HG03378 (cell line): ENCODE measurements around the gene CIBAR2.

Experiments
- ATAC-seq: cut with Tn5 transposase; IDR thresholded peaks from one replicate; pipeline ENCODE4 v1.9.1; 2021; ENCODE audit warnings: mild to moderate bottlenecking, moderate library complexity; ENCODE audit not compliant: unreplicated experiment

CIBAR2 gene

DNA sequence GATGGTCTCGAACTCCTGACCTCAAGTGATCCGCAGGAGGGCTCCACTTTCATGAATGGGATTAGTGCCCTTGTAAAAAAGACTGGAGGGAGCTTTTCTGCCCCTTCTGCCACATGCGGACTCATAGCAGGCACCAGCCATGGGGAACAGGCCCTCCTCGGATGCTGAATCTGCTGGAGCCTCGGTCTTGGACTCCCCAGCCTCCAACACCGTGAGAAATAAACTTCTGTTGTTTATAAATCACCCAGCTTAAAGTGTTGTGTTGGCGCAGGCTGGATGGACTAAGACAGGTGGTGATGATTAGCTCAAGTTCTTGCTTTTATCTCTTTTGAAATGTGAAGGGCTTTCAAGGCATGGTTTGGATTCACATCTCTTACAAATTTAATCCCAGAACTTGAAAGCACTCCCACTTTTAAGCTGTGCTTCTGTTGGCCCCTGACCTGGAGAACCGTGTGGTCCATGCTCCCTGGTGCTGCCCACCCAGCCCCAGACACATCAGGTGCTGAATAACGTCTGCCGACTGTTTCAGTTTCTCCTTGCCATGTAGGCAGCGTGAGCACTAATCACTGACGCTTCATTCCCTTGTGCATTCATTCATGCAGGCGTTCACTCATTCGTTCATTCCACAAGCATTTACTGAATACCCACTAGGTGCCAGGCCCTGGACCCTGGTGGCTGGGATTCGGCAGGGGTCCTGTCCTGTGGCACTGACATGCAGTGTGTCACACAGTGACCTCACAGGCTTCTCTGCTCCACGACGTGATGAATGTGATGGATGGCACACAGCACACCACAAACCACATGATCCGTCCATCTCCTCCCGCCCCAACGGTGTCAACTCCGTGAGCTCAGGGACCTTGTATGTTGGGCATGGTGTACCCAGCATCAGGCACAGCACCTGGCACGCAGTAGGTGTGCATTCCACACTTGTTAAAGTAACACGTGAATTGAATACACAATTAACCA is 8.9 kb downstream of the CIBAR2 start:
- ATAC-seq: no peak

DNA sequence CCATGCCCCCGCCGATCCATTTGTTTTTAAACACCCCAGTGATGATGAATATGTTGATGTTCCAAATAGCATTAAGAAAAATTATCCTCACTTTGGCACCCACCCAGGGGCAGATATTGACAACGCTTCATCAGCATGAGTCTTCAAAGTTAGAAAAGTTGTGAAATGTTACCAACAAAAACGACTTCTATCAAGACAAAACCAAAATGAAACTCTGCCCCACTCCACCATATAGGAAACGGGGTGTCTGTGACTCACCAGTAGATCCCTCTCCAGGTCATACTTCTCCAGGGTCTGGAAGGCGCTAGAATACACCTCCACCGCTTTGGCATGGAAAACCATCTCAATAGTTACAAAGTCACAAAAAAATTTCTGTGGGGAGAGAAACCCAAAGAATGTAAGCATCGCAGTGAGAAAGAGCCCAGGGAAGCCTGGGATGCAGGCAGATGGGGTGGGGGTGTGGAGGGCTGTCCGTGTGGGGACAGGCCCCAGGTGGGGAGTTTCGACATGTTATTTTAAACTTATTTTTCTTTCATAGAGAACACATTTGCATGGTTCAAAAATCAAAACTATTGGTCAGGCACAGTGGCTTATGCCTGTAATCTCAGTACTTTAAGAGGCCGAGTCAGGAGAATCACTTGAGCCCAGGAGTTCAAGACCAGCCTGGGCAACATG is 10.2 kb downstream of the CIBAR2 start:
- no peak for ATAC-seq

DNA sequence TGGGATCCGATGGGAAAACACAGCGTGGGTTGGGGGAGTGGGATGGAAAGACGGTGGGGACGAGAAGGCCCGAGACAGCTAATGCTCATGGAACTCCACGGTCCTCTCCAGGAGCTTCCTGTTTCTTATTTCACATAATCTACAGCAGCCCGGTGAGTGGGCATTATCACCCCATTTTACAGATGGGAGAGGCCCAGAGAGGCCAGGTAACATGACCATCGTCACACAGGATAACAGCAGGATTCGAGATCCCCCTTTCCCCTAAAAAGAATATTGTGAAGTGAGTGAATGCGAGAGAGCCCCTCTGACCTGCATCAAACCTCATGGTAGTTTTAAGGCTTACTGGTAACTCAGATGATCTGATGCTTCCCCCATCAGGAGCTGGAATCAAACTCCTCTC is 12.0 kb downstream of the CIBAR2 start:
- no peak for ATAC-seq

DNA sequence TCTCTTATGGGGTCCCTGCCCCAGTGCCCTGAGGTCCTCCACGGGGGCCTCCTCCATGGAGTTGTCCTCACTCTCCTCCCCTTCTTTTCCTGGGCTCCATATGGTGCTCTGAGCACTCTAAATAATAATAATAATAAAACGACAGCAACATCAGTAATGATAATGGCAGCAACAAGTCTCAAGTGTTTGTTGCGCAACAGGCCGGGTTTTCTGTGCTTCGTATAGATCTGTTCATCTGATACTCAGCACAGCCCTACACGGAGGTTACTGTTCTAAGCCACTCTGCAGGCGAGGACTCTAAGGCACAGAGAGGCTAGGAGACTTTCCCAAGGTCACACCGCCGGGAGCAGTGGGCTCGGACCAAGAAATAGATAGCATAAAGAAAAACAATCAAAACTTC is 13.7 kb downstream of the CIBAR2 start:
- ATAC-seq: no peak

DNA sequence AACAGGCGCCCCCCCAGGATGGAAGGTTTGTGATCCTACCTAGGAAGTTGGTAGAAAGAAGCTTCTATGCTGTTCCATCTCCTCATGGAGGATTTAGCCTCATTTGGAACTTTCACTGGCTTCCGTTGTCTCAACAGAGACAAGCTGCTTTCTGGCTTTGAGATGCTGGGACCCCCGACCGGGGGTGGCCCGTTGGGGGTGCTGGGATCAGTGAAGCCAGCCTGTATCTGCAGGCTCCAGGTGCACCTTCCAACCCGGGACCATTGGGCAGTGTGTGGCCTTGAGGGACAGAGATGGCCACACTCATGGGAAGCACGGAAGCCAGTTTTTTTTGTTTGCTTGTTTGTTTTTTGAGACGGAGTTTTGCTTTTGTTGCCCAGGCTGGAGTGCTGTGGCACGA is 15.4 kb downstream of the CIBAR2 start:
- no peak for ATAC-seq

DNA sequence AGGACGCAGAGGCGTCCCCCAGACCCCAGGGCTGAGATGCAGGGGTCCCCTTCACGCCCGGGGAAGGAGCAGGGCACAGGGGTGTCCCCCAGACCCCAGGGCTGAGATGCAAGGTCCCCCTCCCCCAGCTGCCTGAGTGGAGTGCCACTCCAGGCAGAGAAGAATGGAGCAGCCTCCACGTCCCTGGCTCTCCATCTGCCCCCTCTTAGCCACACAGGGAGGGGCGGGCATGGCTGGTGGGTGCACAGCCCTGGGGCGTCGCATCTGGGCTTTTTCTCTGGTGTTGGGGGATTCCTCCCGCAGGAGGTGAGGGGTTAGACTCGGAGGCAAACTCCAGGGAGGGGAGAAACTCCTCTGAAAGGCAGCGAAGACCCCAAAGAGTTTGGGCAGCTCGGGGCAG is 17.5 kb downstream of the CIBAR2 start:
- no peak for ATAC-seq

DNA sequence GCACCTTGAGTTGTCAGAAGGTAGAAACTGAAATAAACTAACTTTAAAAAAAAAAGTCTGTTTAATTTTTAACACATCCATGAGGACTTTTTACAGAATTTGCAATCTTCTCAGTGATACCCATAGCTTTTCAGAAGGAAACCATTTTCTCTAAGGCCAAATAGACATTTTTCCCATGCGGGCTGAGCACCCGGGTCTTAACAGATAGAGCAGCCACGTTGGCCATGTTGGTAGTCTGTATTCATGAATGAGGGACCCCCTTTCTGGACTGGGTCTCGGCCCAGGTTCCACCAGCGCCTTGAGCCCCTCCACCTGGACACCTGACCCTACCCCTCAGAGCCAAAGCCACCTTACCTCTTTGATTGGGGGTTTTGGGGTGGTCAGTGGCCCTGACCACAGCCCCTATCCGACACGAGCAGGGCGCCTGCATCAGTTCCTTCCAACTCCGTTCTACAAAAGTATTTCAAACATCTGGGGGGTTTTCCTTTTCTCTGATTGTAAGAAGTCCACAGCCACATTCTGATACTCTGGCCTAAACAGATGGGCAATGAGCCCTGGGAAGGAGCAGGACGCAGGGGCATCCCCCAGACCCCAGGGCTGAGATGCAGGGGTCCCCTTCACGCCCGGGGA is 18.0 kb downstream of the CIBAR2 start:
- no peak for ATAC-seq

DNA sequence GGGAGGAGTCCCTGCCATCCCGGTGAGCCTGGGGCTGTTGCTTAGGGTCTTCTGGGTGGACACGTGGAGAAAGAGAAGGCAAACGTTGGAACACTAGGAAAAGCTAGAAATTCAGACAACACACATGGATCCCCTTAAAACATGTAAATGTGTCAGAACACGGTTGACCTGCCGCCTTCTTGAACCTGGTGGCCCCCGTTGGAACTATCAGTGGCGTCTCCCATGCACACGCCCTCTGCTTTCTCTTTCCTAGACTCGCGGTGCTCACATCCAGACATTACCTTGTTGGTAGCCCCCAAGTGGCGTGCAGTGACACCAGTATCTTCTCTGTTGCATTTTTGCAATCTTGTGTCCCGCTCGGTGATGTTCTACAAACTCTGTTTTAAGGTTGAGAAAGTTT is 18.6 kb downstream of the CIBAR2 start:
- ATAC-seq: no peak

DNA sequence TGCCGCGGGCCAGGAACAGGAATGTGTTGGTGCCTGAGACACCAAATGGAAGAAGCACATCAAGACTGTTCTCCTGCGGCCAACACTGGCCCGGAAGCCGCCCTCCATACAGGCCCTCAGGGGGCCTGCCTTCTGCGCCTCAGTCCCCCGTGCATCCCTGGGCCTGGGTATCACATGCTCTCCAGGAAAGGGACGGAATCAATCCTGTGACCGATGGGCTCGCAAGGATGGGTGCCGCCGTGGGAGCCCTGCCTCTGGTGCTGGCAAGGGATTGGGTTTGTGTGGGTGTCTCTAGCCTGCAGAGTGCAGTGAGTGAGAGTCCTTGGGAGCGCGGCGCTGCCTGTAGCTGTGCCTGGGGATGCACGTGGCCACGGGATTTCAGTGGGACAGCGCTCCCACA is 19.4 kb downstream of the CIBAR2 start:
- no peak for ATAC-seq

DNA sequence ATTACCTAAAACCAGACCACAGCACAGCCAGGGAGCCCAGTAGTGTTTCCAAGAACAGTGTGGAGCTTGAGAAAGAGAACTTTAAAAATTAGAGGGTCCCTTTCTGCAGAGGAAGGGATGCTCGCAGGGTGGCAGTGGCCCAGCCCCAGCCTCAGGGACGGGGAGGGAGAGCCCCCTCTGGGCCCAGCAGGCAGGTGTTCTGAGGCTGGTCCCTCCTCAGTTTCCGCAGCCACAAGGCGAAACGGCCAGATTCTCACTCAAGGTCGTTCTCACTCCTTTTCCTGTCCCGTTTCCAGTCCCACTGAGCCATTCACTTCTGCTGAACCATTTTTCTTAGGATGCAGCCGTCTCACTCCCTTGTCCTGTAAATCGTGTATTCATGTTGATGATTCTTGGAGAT is 20.0 kb downstream of the CIBAR2 start:
- ATAC-seq: no peak

DNA sequence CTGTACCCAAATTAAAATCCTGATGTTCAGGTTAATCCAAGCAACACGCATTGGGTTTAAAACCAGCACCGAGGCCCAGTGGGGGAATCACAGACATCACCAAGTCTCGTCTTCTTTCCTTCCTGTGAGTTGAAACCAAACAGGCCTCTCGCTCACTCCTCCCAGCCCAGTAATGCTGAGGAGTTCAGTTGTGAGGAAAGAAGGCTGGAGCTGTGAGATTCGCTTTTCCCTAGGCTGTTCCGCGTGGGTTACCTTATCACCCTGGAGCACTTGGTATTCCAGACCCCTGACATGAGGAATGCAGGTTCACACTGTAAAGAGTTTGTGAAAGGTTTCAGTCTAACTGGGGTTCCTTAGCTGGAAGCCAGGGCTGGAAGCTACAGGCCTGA is 20.8 kb downstream of the CIBAR2 start:
- ATAC-seq: no peak

DNA sequence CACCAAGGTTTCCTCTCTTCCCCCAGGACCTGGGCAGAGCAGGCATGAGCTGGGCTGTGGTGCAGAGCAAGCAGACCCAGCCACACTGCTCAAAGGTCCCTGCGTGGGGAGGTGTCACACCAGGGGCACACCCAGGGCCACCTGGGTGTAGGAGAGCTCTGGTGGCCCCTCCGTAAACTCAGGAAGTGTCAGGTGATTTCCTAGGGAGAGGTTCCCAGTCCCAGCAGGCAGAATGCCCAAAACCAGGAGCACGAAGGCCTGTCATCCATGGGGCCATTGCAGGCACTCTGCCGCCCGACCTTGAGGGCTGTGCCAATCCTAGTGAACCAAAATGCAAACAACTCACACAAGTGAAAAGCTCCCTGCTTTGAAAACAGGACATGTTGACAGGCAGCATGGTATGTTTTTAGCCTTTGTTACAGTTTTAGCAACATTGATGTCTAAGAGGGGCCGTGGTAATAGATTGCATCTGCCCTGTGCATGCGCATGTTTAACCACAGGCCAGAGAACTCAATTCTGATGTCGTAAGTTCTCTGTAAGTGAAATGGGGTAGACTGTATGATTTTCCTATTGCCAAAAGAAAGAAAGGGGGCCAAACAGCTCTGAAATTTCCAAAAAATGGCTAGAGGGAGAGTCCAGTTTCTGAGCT is 21.3 kb downstream of the CIBAR2 start:
- no peak for ATAC-seq

DNA sequence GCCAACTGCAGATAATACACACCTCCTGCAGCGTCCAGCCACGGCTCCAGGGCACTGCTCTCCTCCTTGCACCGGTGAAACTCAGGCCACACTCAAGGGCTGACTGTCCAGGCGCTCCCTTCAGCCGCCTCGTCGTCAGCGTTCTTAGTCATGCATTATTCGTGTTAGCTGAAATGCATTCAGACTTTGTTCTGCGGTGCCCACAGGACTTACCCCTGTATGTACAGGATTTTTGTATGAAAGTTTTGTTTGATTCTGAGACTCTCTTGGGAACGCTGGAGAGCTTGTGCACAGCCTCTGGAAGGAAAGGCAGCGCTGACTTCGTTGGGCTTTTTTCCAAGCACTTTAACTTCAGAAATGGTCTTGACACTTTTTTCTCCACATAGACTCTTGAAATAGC is 22.1 kb downstream of the CIBAR2 start:
- ATAC-seq: no peak

DNA sequence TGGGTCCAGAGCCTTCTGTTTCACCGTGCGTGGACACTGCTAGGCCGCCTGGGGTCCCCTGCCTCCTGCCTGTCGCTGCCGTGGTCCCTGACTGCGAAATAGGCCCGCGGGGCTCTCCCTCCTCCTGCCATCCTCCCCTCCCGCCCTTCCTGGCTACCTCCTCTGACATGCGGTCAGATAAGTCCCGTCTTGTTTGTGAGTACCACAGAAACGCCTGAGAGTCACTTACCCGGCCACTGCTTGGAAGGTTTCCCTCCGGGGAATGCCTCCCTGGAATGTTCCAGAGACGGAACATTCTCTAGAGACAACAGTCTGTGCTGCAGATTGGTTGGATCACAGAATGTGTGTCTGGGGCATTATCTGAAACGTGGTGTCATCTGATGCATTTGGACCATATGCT is 22.7 kb downstream of the CIBAR2 start:
- no peak for ATAC-seq

DNA sequence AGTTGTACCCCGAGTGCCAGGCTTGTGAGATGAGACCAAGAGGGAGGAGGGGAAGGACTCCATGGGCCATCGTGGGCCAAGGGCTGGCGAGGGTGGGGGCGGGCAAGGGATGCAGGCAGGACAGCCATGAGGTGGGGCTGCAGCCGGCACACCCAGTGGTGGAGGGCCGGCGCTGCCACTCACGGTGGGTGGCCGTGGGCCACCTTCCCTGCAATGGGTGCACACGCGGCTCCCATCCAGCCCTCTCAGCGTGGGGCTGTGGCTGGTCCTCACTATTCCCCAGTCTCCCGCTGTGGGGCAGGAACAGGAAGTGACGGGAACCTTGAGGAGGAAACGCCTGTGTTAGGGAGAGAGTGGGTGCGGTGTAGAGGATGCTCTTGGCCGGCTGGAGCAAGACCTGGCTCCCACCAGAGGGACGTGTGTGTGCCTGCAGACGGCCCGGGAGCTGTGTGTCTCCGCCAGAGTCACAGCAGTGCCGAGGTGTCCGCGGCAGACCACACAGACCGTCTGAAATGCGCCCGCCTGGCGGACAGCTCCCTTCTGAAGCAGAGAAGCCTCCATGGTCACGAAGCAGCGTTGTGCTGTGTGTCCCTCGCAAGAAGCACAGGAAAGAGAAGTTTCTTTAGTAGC is 23.6 kb downstream of the CIBAR2 start:
- no peak for ATAC-seq

DNA sequence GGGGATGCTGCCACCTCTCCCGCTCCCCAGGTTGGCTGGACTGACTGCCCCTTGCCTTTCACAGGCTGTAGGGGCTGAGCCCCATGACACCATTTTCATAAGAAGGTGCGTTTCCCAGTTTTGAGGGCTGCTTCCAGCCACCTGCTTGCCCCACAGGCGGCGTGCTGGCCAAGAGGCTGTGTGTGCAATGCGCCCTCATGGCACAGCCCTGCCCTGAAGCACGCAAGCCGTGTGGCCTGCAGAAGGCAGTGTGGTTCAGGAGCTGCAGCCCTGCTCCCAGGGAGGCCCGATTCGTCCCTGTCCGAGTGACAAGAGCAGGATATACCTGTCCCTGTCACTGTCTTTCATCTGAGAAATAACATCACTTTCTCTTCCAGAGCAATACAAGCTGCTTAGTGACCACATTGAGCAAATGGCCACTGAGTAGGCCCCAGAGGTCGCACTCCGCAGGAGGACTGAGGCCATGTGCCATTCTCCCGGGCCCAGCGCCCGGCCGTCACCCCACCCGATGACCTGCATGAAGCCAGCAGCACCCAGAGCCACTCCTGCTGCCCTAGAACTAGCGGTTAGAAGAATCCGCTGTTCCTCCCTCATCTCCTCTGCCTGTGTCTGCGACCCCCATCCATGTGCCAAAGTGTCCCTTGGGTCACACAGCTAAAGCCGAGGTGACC is 24.2 kb downstream of the CIBAR2 start:
- ATAC-seq: no peak

DNA sequence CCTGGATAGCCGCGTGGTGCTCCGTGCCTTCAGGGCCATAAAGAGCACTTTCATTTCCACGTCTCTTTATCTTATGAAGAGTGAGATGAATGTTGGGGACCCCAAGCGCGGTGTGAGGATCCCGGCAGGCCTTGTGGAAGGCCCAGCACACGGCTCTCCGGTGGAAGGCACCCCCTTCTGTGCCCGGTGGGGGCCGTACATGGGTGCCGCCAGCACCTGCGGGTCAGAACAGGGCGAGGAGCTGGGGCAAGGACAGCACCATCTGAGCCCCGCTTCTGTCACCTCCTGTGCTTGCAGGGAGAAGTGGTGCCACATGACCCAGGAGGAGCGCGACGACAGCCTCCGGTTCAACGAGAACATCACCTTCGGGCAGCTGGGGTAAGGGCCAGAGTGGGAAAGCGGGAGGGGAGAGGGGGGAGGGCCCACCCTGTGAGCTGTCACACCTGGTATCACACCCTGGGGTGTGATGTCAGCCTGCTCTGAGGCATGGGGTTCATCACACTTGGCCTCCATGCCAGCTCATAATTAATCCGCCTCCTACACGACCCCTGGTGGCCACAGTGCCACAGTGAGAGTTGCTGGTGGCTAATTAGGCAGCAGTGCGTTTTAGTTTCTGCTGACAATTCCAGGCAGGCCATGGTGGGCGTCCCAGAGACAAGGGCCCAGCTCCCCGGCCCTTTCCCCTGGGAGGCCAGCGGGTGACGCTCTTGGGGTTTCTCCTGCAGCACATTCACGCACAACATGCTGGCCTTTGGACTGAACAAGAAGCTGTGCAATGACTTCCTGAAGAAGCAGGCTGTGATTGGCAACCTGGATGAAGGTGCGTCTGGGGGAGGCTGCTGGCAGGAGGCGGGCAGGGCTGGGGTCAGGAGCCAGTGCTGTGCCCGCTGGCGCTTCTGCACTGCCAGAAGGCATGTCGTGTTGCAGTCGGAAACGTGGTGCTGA is 25.7 kb downstream of the CIBAR2 start:
- ATAC-seq: no peak

DNA sequence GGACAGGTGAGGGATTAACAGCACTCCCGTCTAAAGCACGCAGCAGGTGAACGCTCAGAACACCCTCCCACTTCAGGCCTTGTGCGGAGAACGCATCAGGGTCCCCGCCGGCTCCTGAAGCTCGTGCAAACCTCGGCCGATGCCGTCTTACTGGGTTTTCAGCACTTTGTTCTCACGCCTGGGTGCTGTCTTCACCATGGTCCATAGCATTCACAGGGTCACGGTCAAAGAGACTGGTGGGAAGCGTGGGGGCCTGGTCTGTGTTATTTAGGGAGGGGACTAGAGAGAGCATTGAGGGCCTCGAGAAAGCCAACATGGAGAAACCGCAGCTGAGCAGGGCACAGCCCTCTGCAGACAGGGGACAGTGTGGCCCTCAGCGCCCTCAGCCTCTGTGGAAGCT is 26.6 kb downstream of the CIBAR2 start:
- no peak for ATAC-seq

DNA sequence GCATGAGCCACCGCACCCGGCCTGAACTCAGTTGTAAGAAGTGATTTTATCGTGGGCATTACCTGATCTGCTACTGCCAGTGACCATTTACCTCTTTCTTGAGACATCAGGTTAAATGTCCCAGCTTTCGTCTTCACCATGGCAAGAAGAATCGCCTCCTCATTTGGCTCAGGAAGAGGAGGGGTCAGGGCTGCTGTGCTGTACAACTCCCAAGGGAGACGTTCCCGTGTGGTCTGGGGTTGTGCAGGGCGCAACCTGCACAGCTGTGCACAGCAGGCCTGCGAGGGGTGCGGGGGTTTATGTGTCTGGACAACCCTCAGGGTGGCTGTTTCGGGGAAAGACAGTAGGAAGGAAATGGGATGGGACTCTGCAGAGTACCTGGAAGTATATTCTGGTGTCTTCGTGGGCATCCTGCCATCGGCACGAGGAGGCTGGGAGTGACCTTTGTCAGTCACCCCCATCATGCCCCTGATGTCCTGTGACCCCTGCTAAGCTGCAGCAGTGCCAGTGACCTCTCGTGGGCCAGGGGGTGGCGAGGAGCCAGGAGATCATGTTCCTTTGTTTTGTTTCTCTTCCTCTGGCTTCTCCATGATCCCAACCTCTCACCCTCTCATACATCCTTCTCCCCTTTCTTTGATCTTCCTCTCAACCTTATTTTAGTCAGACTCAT is 27.3 kb downstream of the CIBAR2 start:
- ATAC-seq: no peak
